ENCODE data around the gene AGXT. TPM values are rescaled to one million over a fixed set of nuclear protein-coding genes. Genes with fewer than 3 reads are reported as not detected.

The AGXT gene
- total RNA-seq, 1 donor from 2014 or later: not detected

- intact Hi-C loops (cut with micrococcal nuclease): no loop called here
Measured at GRCh38 chr2:240913810-240914644, 45.4 kb downstream of the AGXT start.

- intact Hi-C loops (cut with micrococcal nuclease): no loop called here
Measured at GRCh38 chr2:240914645-240915525, 46.3 kb downstream of the AGXT start.

- intact Hi-C loops (cut with micrococcal nuclease): no loop called here
Measured at GRCh38 chr2:240915526-240916341, 47.1 kb downstream of the AGXT start.

- intact Hi-C loops (cut with micrococcal nuclease): no loop called here
Measured at GRCh38 chr2:240916571-240917008, 48.0 kb downstream of the AGXT start.

GRCh38 chr2:240917009-240917683, 48.5 kb downstream of the AGXT start:
- intact Hi-C loops (cut with micrococcal nuclease): no loop called here

- intact Hi-C loops (cut with micrococcal nuclease): no loop called here
Measured at GRCh38 chr2:240917684-240918257, 49.1 kb downstream of the AGXT start.

- intact Hi-C loops (cut with micrococcal nuclease): no loop called here
Measured at GRCh38 chr2:240918258-240919091, 49.9 kb downstream of the AGXT start.

- intact Hi-C loops (cut with micrococcal nuclease): no loop called here
Measured at GRCh38 chr2:240919161-240919781, 50.6 kb downstream of the AGXT start.

GRCh38 chr2:240919786-240920782, 51.5 kb downstream of the AGXT start:
- intact Hi-C loops (cut with micrococcal nuclease): no loop called here

GRCh38 chr2:240920783-240921231, 52.2 kb downstream of the AGXT start:
- intact Hi-C loops (cut with micrococcal nuclease): no loop called here

- intact Hi-C loops (cut with micrococcal nuclease): no loop called here
Measured at GRCh38 chr2:240921311-240921994, 52.8 kb downstream of the AGXT start.

GRCh38 chr2:240921995-240922244, 53.3 kb downstream of the AGXT start:
- intact Hi-C loops (cut with micrococcal nuclease): no loop called here

GRCh38 chr2:240922245-240922981, 53.8 kb downstream of the AGXT start:
- intact Hi-C loops (cut with micrococcal nuclease): no loop called here

- intact Hi-C loops (cut with micrococcal nuclease): no loop called here
Measured at GRCh38 chr2:240922982-240923537, 54.4 kb downstream of the AGXT start.

GRCh38 chr2:240925191-240925567, 56.6 kb downstream of the AGXT start:
- intact Hi-C loops (cut with micrococcal nuclease): no loop called here
